ENCODE results near the gene UTRN. TPM values are rescaled to one million over a fixed set of nuclear protein-coding genes. Genes with fewer than 3 reads are reported as not detected.

The UTRN gene
- total and polyA plus RNA-seq, 2 experiments from 2014 or later: 53.9 to 121 TPM

DNA sequence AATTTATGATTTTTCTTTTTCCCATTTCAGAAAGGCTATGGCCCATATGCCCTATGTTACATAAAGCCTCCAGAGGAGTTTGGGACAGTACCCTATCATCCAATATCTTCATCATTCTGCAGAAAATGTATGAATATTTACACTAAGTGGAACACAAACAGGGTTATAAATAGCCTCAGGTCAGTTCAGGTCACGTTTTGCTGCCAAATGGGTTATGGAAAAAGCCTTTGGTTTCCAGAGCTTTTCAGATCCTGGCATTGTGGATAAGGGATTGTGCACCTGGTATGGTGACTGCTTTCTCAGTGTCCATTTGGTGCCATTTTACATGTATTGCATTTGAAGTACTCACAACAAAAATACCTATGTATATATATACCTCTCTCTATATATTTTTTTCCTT, 29.4 kb downstream of the UTRN start (continued):
- TF ChIP-seq, protein P1, sequence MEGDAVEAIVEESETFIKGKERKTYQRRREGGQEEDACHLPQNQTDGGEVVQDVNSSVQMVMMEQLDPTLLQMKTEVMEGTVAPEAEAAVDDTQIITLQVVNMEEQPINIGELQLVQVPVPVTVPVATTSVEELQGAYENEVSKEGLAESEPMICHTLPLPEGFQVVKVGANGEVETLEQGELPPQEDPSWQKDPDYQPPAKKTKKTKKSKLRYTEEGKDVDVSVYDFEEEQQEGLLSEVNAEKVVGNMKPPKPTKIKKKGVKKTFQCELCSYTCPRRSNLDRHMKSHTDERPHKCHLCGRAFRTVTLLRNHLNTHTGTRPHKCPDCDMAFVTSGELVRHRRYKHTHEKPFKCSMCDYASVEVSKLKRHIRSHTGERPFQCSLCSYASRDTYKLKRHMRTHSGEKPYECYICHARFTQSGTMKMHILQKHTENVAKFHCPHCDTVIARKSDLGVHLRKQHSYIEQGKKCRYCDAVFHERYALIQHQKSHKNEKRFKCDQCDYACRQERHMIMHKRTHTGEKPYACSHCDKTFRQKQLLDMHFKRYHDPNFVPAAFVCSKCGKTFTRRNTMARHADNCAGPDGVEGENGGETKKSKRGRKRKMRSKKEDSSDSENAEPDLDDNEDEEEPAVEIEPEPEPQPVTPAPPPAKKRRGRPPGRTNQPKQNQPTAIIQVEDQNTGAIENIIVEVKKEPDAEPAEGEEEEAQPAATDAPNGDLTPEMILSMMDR (conservative IDR thresholded peaks at IDR 0.05; ENCODE audit: low read depth in 2 of 2): no peak
- TF ChIP-seq EZH2phosphoT487 (IDR thresholded peaks at IDR 0.05; ENCODE audit: unreplicated experiment) (no peak), NANOG (IDR thresholded peaks at IDR 0.05; ENCODE audit: borderline replicate concordance) (no peak), ZNF331 (CRISPR knock-in tag; IDR thresholded peaks at IDR 0.05; ENCODE audit: low read depth) (no peak), JUNB (IDR thresholded peaks at IDR 0.05; ENCODE audit: unreplicated experiment) (no peak), CREB1 (CRISPR knock-in tag; IDR thresholded peaks at IDR 0.05; ENCODE audit: low read depth) (no peak), POLR2AphosphoS5 (IDR thresholded peaks at IDR 0.05; ENCODE audit: low read depth) (no peak), EZH2 (IDR thresholded peaks at IDR 0.05; ENCODE audit: low read depth, unreplicated experiment) (no peak)
- TF ChIP-seq, protein P2, sequence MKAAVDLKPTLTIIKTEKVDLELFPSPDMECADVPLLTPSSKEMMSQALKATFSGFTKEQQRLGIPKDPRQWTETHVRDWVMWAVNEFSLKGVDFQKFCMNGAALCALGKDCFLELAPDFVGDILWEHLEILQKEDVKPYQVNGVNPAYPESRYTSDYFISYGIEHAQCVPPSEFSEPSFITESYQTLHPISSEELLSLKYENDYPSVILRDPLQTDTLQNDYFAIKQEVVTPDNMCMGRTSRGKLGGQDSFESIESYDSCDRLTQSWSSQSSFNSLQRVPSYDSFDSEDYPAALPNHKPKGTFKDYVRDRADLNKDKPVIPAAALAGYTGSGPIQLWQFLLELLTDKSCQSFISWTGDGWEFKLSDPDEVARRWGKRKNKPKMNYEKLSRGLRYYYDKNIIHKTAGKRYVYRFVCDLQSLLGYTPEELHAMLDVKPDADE (IDR thresholded peaks at IDR 0.05): no peak
- TF ChIP-seq, protein P3, sequence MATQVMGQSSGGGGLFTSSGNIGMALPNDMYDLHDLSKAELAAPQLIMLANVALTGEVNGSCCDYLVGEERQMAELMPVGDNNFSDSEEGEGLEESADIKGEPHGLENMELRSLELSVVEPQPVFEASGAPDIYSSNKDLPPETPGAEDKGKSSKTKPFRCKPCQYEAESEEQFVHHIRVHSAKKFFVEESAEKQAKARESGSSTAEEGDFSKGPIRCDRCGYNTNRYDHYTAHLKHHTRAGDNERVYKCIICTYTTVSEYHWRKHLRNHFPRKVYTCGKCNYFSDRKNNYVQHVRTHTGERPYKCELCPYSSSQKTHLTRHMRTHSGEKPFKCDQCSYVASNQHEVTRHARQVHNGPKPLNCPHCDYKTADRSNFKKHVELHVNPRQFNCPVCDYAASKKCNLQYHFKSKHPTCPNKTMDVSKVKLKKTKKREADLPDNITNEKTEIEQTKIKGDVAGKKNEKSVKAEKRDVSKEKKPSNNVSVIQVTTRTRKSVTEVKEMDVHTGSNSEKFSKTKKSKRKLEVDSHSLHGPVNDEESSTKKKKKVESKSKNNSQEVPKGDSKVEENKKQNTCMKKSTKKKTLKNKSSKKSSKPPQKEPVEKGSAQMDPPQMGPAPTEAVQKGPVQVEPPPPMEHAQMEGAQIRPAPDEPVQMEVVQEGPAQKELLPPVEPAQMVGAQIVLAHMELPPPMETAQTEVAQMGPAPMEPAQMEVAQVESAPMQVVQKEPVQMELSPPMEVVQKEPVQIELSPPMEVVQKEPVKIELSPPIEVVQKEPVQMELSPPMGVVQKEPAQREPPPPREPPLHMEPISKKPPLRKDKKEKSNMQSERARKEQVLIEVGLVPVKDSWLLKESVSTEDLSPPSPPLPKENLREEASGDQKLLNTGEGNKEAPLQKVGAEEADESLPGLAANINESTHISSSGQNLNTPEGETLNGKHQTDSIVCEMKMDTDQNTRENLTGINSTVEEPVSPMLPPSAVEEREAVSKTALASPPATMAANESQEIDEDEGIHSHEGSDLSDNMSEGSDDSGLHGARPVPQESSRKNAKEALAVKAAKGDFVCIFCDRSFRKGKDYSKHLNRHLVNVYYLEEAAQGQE (IDR thresholded peaks at IDR 0.05; ENCODE audit: unreplicated experiment): no peak

DNA sequence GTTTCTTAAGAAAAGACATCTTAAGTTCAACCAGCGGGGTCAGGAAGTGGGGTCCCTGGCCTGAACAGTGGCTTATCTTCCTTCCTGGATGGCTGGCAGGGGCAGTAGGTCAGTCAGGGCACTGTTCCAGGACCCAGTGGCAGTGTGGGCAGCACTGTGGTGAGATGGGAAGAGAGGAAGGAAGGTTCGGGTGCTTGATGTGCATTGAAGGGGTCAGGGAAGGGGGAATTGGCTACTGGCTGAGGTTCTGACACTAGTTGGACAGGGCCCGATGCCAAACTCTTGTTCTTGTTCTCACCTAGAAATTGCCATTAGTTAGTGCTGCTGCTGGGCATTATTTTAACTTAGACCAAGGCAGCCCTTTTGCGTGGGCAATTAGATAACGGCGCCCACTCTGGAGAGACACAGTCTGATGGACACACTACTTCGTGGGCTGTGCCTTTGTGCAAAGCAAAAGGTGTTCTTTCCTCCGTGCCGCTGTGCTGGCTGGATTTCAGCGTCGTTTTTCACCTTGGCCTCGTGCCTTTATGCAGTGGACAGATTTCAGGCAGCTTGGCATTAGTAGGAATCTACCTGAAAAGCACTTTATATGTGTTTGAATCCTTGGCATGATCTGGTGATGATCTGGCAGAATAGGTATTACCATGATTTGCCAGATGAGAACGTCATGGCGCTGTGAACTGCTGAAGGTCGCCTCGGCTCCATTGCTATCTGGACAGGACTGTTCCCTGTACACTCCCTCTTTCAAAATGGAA, 30.3 kb downstream of the UTRN start:
- H3K36me3 Mint-ChIP-seq (ENCODE audit: low read depth): no peaks in the 10 kb centered on the region
- H3K79me2 ChIP-seq (replicated peaks; ENCODE audit: insufficient read depth): peaks cover 43% of the 10 kb centered on the region
- no peak overlapping the region for H3K27ac ChIP-seq (ENCODE audit: low read depth)
- H3K9me3 Mint-ChIP-seq: no peaks in the 10 kb centered on the region
- H3K4me1 ChIP-seq (ENCODE audit: insufficient read depth): peaks cover 21% of the 10 kb centered on the region
- H2AFZ ChIP-seq: no peak overlapping the region
- H3K27me3 ChIP-seq (ENCODE audit: insufficient read depth): no peaks in the 10 kb centered on the region
- H3K4me1 Mint-ChIP-seq: peaks cover 14% of the 10 kb centered on the region
- H3F3A ChIP-seq (replicated peaks; ENCODE audit: low read depth): no peaks in the 10 kb centered on the region
- H3K9me2 ChIP-seq (ENCODE audit: insufficient read depth): no peaks in the 10 kb centered on the region
- ATAC-seq: no peak
- H3K27me3 Mint-ChIP-seq (ENCODE audit: insufficient read depth, low read depth, poor library complexity): no peaks in the 10 kb centered on the region
- H3K4me3 ChIP-seq: no peak overlapping the region
- no peaks in the 10 kb centered on the region for H4K20me1 ChIP-seq (replicated peaks; ENCODE audit: insufficient read depth)
- DNase-seq (ENCODE audit: low spot score): no peak
- no peak overlapping the region for H3K4me3 Mint-ChIP-seq
- H3K27ac Mint-ChIP-seq: no peak overlapping the region
- H3K36me3 ChIP-seq (ENCODE audit: insufficient read depth): no peaks in the 10 kb centered on the region
- no peak overlapping the region for H3K4me2 ChIP-seq
- TF ChIP-seq EZH2 (IDR thresholded peaks at IDR 0.05; ENCODE audit: low read depth, unreplicated experiment) (no peak), POLR2AphosphoS5 (IDR thresholded peaks at IDR 0.05; ENCODE audit: low read depth) (no peak), NANOG (IDR thresholded peaks at IDR 0.05; ENCODE audit: borderline replicate concordance) (no peak), JUNB (IDR thresholded peaks at IDR 0.05; ENCODE audit: unreplicated experiment) (no peak), CREB1 (CRISPR knock-in tag; IDR thresholded peaks at IDR 0.05; ENCODE audit: low read depth) (no peak), EZH2phosphoT487 (IDR thresholded peaks at IDR 0.05; ENCODE audit: unreplicated experiment) (no peak), STAT1 (IDR thresholded peaks at IDR 0.05; ENCODE audit: unreplicated experiment) (no peak)
- TF ChIP-seq, protein P2 (IDR thresholded peaks at IDR 0.05): no peak
- TF ChIP-seq, protein P3 (IDR thresholded peaks at IDR 0.05; ENCODE audit: unreplicated experiment): no peak
- TF ChIP-seq, protein P1 (conservative IDR thresholded peaks at IDR 0.05; ENCODE audit: low read depth in 2 of 2): no peak

All from GM23338 (cell line).